ENCODE data around the gene MARK3.

MARK3 gene

GRCh38 chr14:103449634-103450161, 64.5 kb downstream of the MARK3 start:
- Histone ChIP-seq H2BK5ac (ENCODE audit: low read depth, low read length, poor library complexity) (no peak overlapping the region), H3K27me3 (ENCODE audit: insufficient read depth, low read length) (no peaks in the 10 kb centered on the region), H3K4me2 (ENCODE audit: low read length) (no peak overlapping the region), H3K23ac (ENCODE audit: low read length) (no peak overlapping the region), H3K18ac (ENCODE audit: low read length) (no peak overlapping the region), H3K79me1 (ENCODE audit: low read length) (no peaks in the 10 kb centered on the region), H4K91ac (ENCODE audit: low read depth, low read length) (no peak overlapping the region), H3K79me2 (ENCODE audit: control insufficient read depth, insufficient read depth, low read length, poor library complexity) (no peaks in the 10 kb centered on the region), H3K9me3 (ENCODE audit: insufficient read depth, low read depth, low read length) (no peaks in the 10 kb centered on the region), H4K12ac (ENCODE audit: low read depth, low read length) (no peak overlapping the region), H4K8ac (ENCODE audit: low read depth, low read length) (no peak overlapping the region), H2BK120ac (ENCODE audit: insufficient read depth, low read length, poor library complexity) (no peak overlapping the region), H3K27ac (ENCODE audit: low read depth, low read length) (no peak overlapping the region), H2BK12ac (ENCODE audit: low read length) (no peak overlapping the region), H3K4me3 (ENCODE audit: low read depth, low read length) (no peak overlapping the region), H3K9ac (ENCODE audit: low read length) (no peak overlapping the region), H2AFZ (ENCODE audit: insufficient read depth, low read length, poor library complexity) (no peak overlapping the region), H3K36me3 (ENCODE audit: control insufficient read depth in 1 of 2, insufficient read depth in 2 of 2, low read length in 2 of 2) (peaks cover 2 to 5% of the 10 kb centered on the region in 2 experiments), H3K14ac (ENCODE audit: low read length) (no peak overlapping the region), H2AK5ac (ENCODE audit: low read length) (no peak overlapping the region), H3K4ac (ENCODE audit: low read depth, low read length) (no peak overlapping the region), H3K4me1 (ENCODE audit: control insufficient read depth in 1 of 2, insufficient read depth in 2 of 2, low read length in 2 of 2) (no peaks in the 10 kb centered on the region)
- DNase-seq, result no peak
- no CpG with 5 or more reads among the region's 2 CpGs for WGBS (ENCODE audit: extremely low coverage, insufficient coverage, insufficient read length)

DNA sequence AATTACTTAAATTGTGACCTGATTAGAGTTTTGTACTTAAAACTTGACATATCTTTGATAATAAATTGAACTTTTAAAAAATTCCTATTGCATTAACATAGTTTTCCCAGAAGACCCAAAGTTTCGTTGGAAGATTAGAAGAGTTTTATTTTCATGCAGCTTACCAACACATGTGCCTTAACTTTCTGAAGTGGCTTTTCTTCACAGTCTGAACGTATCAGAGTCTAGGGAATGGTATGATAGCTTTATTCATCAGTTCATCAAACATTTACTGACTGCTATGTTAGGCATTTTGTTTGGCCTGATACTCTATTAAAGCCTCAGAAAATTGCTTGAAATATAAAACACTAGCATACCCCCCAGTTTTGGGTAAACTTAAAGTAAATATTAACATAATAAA, 65.2 kb downstream of the MARK3 start:
- Histone ChIP-seq H2BK5ac (ENCODE audit: low read depth, low read length, poor library complexity) (no peak overlapping the region), H3K79me1 (ENCODE audit: low read length) (no peaks in the 10 kb centered on the region), H3K27me3 (ENCODE audit: insufficient read depth, low read length) (no peaks in the 10 kb centered on the region), H3K14ac (ENCODE audit: low read length) (no peak overlapping the region), H4K91ac (ENCODE audit: low read depth, low read length) (no peak overlapping the region), H3K23ac (ENCODE audit: low read length) (no peak overlapping the region), H2BK12ac (ENCODE audit: low read length) (no peak overlapping the region), H3K9me3 (ENCODE audit: insufficient read depth, low read depth, low read length) (no peaks in the 10 kb centered on the region), H2AFZ (ENCODE audit: insufficient read depth, low read length, poor library complexity) (no peak overlapping the region), H2AK5ac (ENCODE audit: low read length) (no peak overlapping the region), H3K9ac (ENCODE audit: low read length) (no peak overlapping the region), H4K8ac (ENCODE audit: low read depth, low read length) (no peak overlapping the region), H3K4me3 (ENCODE audit: low read depth, low read length) (no peak overlapping the region), H3K79me2 (ENCODE audit: control insufficient read depth, insufficient read depth, low read length, poor library complexity) (no peaks in the 10 kb centered on the region), H3K4me2 (ENCODE audit: low read length) (no peak overlapping the region), H2BK120ac (ENCODE audit: insufficient read depth, low read length, poor library complexity) (no peak overlapping the region), H4K12ac (ENCODE audit: low read depth, low read length) (no peak overlapping the region), H3K18ac (ENCODE audit: low read length) (no peak overlapping the region), H3K36me3 (ENCODE audit: control insufficient read depth in 1 of 2, insufficient read depth in 2 of 2, low read length in 2 of 2) (peaks cover 3 to 5% of the 10 kb centered on the region in 2 experiments), H3K4me1 (ENCODE audit: control insufficient read depth in 1 of 2, insufficient read depth in 2 of 2, low read length in 2 of 2) (no peaks in the 10 kb centered on the region), H3K4ac (ENCODE audit: low read depth, low read length) (no peak overlapping the region), H3K27ac (ENCODE audit: low read depth, low read length) (no peak overlapping the region)
- no peak for DNase-seq
- no CpG with 5 or more reads among the region's 2 CpGs for WGBS (ENCODE audit: extremely low coverage, insufficient coverage, insufficient read length)

DNA sequence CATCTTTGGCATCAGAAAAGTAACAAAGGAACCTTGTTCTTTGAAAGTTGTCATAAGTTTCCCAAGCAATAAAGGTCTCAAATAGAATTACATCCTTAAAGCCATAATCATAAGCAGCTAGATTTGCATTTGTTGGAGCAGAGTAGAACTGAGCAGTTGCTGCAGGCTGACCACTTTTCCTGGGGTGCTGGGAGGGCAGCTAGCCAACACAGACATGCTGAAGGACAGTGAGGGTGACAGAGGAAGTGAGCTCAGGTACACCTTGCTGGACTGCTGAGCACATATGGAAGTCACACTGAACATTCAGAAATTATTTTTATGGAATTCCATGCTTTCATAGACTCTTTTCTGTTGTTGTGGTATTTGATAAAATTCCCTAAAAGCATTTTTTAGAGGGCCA, 66.2 kb downstream of the MARK3 start:
- H2BK5ac ChIP-seq (ENCODE audit: low read depth, low read length, poor library complexity), result no peak overlapping the region
- no peak overlapping the region for H3K4me2 ChIP-seq (ENCODE audit: low read length)
- no peaks in the 10 kb centered on the region for H3K9me3 ChIP-seq (ENCODE audit: insufficient read depth, low read depth, low read length)
- H3K4me1 ChIP-seq (ENCODE audit: control insufficient read depth in 1 of 2, insufficient read depth in 2 of 2, low read length in 2 of 2), result peaks cover 0 to 4% of the 10 kb centered on the region in 2 experiments
- H3K27me3 ChIP-seq (ENCODE audit: insufficient read depth, low read length), result no peaks in the 10 kb centered on the region
- no peak overlapping the region for H4K8ac ChIP-seq (ENCODE audit: low read depth, low read length)
- H2BK12ac ChIP-seq (ENCODE audit: low read length), result no peak overlapping the region
- H3K79me2 ChIP-seq (ENCODE audit: control insufficient read depth, insufficient read depth, low read length, poor library complexity), result no peaks in the 10 kb centered on the region
- H3K4ac ChIP-seq (ENCODE audit: low read depth, low read length), result no peak overlapping the region
- no peak overlapping the region for H4K12ac ChIP-seq (ENCODE audit: low read depth, low read length)
- no peak overlapping the region for H3K27ac ChIP-seq (ENCODE audit: low read depth, low read length)
- H2BK120ac ChIP-seq (ENCODE audit: insufficient read depth, low read length, poor library complexity), result no peak overlapping the region
- DNase-seq, result no peak
- no peak overlapping the region for H3K18ac ChIP-seq (ENCODE audit: low read length)
- no peak overlapping the region for H2AK5ac ChIP-seq (ENCODE audit: low read length)
- H3K23ac ChIP-seq (ENCODE audit: low read length), result no peak overlapping the region
- H3K14ac ChIP-seq (ENCODE audit: low read length), result no peak overlapping the region
- H4K91ac ChIP-seq (ENCODE audit: low read depth, low read length), result no peak overlapping the region
- H3K36me3 ChIP-seq (ENCODE audit: control insufficient read depth in 1 of 2, insufficient read depth in 2 of 2, low read length in 2 of 2), result peaks cover 5 to 7% of the 10 kb centered on the region in 2 experiments
- H3K9ac ChIP-seq (ENCODE audit: low read length), result no peak overlapping the region
- no peaks in the 10 kb centered on the region for H3K79me1 ChIP-seq (ENCODE audit: low read length)
- no peak overlapping the region for H2AFZ ChIP-seq (ENCODE audit: insufficient read depth, low read length, poor library complexity)
- no peak overlapping the region for H3K4me3 ChIP-seq (ENCODE audit: low read depth, low read length)

- no peak overlapping the region for H3K4ac ChIP-seq (ENCODE audit: low read depth, low read length)
- no peak overlapping the region for H4K91ac ChIP-seq (ENCODE audit: low read depth, low read length)
- no peak overlapping the region for H3K9ac ChIP-seq (ENCODE audit: low read length)
- no peak overlapping the region for H3K14ac ChIP-seq (ENCODE audit: low read length)
- H3K27me3 ChIP-seq (ENCODE audit: insufficient read depth, low read length), result no peaks in the 10 kb centered on the region
- no CpG with 5 or more reads among the region's 6 CpGs for WGBS (ENCODE audit: extremely low coverage, insufficient coverage, insufficient read length)
- no peak overlapping the region for H3K23ac ChIP-seq (ENCODE audit: low read length)
- no peak overlapping the region for H2AK5ac ChIP-seq (ENCODE audit: low read length)
- H3K4me3 ChIP-seq (ENCODE audit: low read depth, low read length), result peak overlapping the region; percentile 37
- H3K79me1 ChIP-seq (ENCODE audit: low read length), result no peaks in the 10 kb centered on the region
- no peak overlapping the region for H4K8ac ChIP-seq (ENCODE audit: low read depth, low read length)
- no peak overlapping the region for H2BK120ac ChIP-seq (ENCODE audit: insufficient read depth, low read length, poor library complexity)
- peaks cover 0 to 4% of the 10 kb centered on the region in 2 experiments for H3K4me1 ChIP-seq (ENCODE audit: control insufficient read depth in 1 of 2, insufficient read depth in 2 of 2, low read length in 2 of 2)
- H3K27ac ChIP-seq (ENCODE audit: low read depth, low read length), result no peak overlapping the region
- DNase-seq, result peak; percentile 53 to 63
- H2BK12ac ChIP-seq (ENCODE audit: low read length), result no peak overlapping the region
- no peak overlapping the region for H2BK5ac ChIP-seq (ENCODE audit: low read depth, low read length, poor library complexity)
- H3K18ac ChIP-seq (ENCODE audit: low read length), result no peak overlapping the region
- H2AFZ ChIP-seq (ENCODE audit: insufficient read depth, low read length, poor library complexity), result no peak overlapping the region
- no peak overlapping the region for H4K12ac ChIP-seq (ENCODE audit: low read depth, low read length)
- H3K79me2 ChIP-seq (ENCODE audit: control insufficient read depth, insufficient read depth, low read length, poor library complexity), result no peaks in the 10 kb centered on the region
- no peaks in the 10 kb centered on the region for H3K9me3 ChIP-seq (ENCODE audit: insufficient read depth, low read depth, low read length)
- no peak overlapping the region for H3K4me2 ChIP-seq (ENCODE audit: low read length)
- H3K36me3 ChIP-seq (ENCODE audit: control insufficient read depth in 1 of 2, insufficient read depth in 2 of 2, low read length in 2 of 2), result peaks cover 5 to 7% of the 10 kb centered on the region in 2 experiments
Observed at GRCh38 chr14:103453791-103454190, 68.6 kb downstream of the MARK3 start.
